GM21723 (cell line): ENCODE measurements around the gene SIGLEC7.
"Not testable (repeated sequence)": the region's sequence is repeated elsewhere in the genome, so short reads cannot be mapped to it uniquely, and the experiment has no call there.

Experiments
- ATAC-seq: cut with Tn5 transposase; IDR thresholded peaks from one replicate; pipeline ENCODE4 v1.9.1; 2021; ENCODE audit warnings: mild to moderate bottlenecking, moderate library complexity; ENCODE audit not compliant: unreplicated experiment

SIGLEC7 gene

DNA sequence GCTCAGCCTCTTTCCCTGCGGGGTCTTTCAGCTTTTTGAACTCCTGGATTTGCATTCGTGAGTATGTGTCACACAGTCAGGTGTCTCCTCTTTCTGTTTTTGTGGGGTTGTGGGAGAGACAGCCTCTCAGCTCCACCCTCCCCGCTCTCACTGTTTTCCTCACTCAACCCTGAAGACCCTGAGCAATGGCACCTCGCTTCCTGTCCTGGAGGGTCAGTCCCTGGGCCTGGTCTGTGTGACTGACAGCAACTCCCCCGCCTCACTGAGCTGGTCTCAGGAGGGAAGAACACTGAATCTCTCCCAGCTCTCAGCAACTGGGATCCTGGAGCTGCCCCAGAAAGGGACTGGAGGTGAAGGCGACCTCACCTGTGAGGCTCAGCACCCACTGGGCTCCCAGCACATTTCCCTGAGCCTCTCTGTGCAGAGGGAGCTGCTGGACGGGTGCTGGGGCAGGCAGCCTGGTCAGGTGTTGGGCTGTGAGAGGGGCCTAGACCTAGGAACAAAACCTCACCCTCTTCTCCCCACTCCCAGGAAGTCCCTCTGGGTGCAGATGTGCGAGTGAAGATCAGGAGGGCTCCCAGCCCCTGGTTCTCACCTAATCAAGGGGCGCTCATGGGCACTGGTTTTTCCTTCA is 4.2 kb upstream of the SIGLEC7 start:
- no peak for ATAC-seq

DNA sequence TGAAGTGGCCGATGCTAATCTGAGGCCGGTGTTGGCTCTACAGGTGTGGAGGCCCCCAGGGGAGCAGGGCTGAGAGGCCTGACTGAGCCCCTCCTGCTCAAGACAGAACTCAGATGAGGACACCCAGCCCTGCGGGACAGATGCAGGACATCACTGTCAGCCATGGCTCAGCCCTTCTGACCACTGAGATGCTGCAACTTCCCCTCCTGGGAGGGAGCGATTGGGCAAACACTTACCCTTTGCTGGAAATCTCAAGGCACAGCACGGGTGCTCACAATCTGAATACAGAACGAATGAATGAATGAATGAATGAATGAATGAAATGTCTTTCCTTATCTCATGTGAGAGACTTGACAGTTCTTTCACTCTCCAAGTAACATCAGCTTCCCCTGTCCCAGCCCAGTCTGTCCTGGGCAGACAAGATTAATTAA is 3.5 kb upstream of the SIGLEC7 start:
- no peak for ATAC-seq

GRCh38 chr19:51139299-51140014 is 2.6 kb upstream of the SIGLEC7 start:
- no peak for ATAC-seq

- no peak for ATAC-seq
Observed at GRCh38 chr19:51140441-51140840, 1.7 kb upstream of the SIGLEC7 start.

- ATAC-seq: no peak
Observed at GRCh38 chr19:51141181-51141580, 920 bp upstream of the SIGLEC7 start.

- not testable (repeated sequence) for ATAC-seq
Observed at GRCh38 chr19:51142809-51143475, 841 bp downstream of the SIGLEC7 start.

GRCh38 chr19:51143486-51143885 is 1.4 kb downstream of the SIGLEC7 start:
- ATAC-seq: no peak

- no peak for ATAC-seq
Observed at GRCh38 chr19:51144482-51145045, 2.5 kb downstream of the SIGLEC7 start.

GRCh38 chr19:51145916-51146493 is 3.9 kb downstream of the SIGLEC7 start:
- ATAC-seq: no peak

DNA sequence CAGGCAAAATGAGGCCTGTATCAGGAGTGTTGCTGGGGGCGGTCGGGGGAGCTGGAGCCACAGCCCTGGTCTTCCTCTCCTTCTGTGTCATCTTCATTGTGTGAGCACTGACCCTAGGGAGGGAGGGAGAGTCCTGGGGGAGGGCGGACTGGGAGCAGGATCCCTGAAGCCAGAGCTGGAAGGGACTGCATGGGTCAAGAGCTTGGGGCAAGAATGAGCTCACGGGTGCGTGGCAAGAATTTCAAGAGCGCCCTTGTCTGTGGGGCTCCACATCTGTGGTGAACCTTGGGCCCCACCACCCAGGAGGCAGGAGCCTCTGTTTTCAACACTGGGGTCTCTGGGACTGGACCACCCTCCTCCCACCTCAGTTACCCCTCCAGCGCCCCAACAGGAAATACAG is 4.7 kb downstream of the SIGLEC7 start:
- no peak for ATAC-seq

GRCh38 chr19:51147663-51148062 is 5.6 kb downstream of the SIGLEC7 start:
- no peak for ATAC-seq

DNA sequence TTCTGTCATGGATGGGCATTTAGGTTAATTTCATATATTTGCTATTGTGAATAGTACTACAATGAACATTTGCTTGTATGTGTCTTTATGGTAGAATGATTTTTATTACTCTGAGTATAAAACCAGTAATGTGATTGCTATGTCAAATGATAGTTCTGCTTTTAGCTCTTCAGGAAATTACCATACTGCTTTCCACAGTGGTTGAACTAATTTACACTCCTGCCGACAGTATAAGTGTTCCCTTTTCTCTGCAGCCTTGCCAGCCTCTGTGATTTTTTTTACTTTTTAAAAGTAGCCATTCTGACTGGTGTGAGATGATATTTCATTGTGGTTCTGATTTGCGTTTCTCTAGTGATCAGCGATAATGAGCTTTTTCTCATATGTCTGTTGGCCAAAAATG is 6.5 kb downstream of the SIGLEC7 start:
- ATAC-seq: no peak

- no peak for ATAC-seq
Observed at GRCh38 chr19:51150627-51151026, 8.5 kb downstream of the SIGLEC7 start.

- ATAC-seq: no peak
Observed at GRCh38 chr19:51156710-51157109, 14.6 kb downstream of the SIGLEC7 start.

- ATAC-seq: no peak
Observed at GRCh38 chr19:51157265-51157664, 15.2 kb downstream of the SIGLEC7 start.

DNA sequence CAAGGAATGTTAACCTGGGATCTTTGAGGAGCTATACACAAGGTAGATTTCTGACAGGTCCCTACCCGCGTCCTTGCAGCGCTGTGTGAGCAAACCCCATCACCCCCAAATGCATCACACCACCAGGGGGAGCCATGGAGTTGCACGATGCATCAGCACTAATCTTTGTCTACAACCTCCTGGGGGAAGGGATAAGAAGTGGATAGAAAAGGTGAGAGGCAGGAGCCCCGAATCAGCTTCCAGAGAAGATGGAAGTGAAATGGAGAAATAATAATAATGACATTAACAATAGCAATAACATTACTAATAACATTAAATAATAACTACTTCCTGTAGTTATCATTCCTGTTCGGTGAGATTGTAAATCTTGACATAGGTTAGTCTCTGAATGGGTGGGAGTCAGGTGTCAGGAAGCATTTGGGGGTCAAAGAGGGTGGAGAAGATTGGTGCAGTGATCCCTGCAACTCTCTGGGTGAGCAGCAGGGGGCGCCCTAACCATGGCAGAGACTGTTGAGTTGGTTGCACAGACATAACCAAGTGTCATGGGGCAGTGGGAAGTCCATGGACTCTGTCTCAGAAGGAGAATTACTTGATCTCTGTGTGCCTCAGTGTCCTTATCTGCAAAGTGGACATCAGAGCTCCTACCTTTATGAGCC is 16.5 kb downstream of the SIGLEC7 start:
- no peak for ATAC-seq

DNA sequence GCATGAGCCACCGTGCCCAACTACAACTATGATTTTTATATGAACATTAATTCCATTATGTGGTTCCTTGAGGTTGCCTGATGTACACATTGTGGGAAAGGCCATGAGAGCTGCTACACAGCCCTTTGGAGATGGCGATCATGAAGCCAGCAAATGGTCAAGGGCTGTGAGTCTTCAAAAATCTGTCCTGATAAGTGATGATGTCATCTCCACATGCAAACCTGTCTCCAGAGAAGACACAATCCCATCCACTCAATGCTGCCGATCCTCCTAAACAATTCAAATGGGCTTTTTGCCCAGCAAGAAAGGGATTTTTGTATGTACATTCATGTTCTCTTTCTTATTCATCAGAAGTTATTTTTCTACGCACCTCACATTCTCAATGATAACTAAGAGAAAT is 17.6 kb downstream of the SIGLEC7 start:
- ATAC-seq: no peak

DNA sequence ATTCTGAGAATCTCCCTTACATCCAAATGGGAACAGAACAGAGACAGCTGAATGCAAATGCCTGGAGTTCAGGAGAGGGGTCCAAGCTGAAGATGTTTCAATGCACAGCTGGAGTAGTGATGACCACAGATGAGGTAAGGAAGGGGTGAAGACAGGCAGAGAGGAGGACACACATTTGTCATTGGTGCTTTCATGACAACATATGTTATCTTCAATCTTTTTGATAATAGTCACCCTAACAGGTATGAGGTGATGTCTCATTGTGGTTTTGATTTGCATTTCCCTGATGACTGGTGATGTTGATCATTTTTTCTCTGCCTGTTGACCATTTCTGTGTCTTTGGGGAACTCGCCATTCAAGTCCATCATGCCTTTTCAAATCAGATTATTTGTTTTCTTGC is 19.2 kb downstream of the SIGLEC7 start:
- ATAC-seq: no peak

- no peak for ATAC-seq
Observed at GRCh38 chr19:51161867-51162496, 19.9 kb downstream of the SIGLEC7 start.

- no peak for ATAC-seq
Observed at GRCh38 chr19:51163257-51163656, 21.2 kb downstream of the SIGLEC7 start.
